IPS-20b (cell line): ENCODE measurements around the gene TYRO3.
"Not testable (repeated sequence)": the region's sequence is repeated elsewhere in the genome, so short reads cannot be mapped to it uniquely, and the experiment has no call there.

Experiments
- H3K27ac ChIP-seq: one replicate; pipeline ENCODE4 v1.5.1; 2013; ENCODE audit warnings: low read length
- H3K27me3 ChIP-seq: 2 replicates; pipeline ENCODE4 v1.6.1; 2013; ENCODE audit warnings: mild to moderate bottlenecking, low read length, inconsistent platforms; ENCODE audit not compliant: insufficient read depth
- H3K36me3 ChIP-seq: 2 replicates; pipeline ENCODE4 v1.6.1; 2013; ENCODE audit warnings: low read depth, mild to moderate bottlenecking, inconsistent platforms, low read length, moderate library complexity; ENCODE audit not compliant: insufficient read depth
- H3K4me1 ChIP-seq: 2 replicates; pipeline ENCODE4 v1.6.1; 2013; ENCODE audit warnings: mild to moderate bottlenecking, control low read depth, inconsistent platforms, low read length, moderate library complexity; ENCODE audit not compliant: insufficient read depth
- H3K4me3 ChIP-seq: 2 replicates; pipeline ENCODE4 v1.5.1; 2013; ENCODE audit warnings: mild to moderate bottlenecking, low read length, inconsistent platforms
- H3K9ac ChIP-seq: 2 replicates; pipeline ENCODE4 v1.6.1; 2013; ENCODE audit warnings: low read depth, mild to moderate bottlenecking, inconsistent platforms, low read length, moderate library complexity
- H3K9me3 ChIP-seq: 2 replicates; pipeline ENCODE4 v1.6.1; 2013; ENCODE audit warnings: mild to moderate bottlenecking, low read depth, low read length, inconsistent platforms; ENCODE audit not compliant: insufficient read depth

The TYRO3 gene

DNA sequence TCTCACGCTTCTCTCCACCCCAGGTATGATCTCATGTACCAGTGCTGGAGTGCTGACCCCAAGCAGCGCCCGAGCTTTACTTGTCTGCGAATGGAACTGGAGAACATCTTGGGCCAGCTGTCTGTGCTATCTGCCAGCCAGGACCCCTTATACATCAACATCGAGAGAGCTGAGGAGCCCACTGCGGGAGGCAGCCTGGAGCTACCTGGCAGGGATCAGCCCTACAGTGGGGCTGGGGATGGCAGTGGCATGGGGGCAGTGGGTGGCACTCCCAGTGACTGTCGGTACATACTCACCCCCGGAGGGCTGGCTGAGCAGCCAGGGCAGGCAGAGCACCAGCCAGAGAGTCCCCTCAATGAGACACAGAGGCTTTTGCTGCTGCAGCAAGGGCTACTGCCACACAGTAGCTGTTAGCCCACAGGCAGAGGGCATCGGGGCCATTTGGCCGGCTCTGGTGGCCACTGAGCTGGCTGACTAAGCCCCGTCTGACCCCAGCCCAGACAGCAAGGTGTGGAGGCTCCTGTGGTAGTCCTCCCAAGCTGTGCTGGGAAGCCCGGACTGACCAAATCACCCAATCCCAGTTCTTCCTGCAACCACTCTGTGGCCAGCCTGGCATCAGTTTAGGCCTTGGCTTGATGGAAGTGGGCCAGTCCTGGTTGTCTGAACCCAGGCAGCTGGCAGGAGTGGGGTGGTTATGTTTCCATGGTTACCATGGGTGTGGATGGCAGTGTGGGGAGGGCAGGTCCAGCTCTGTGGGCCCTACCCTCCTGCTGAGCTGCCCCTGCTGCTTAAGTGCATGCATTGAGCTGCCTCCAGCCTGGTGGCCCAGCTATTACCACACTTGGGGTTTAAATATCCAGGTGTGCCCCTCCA lies 19.1 kb downstream of the TYRO3 start:
- H3K27ac ChIP-seq = no peak overlapping the region
- no peak overlapping the region for H3K9ac ChIP-seq
- no peaks in the 10 kb centered on the region for H3K9me3 ChIP-seq
- peaks cover 48% of the 10 kb centered on the region for H3K36me3 ChIP-seq
- H3K4me3 ChIP-seq = no peak overlapping the region
- no peaks in the 10 kb centered on the region for H3K4me1 ChIP-seq
- H3K27me3 ChIP-seq = no peaks in the 10 kb centered on the region

DNA sequence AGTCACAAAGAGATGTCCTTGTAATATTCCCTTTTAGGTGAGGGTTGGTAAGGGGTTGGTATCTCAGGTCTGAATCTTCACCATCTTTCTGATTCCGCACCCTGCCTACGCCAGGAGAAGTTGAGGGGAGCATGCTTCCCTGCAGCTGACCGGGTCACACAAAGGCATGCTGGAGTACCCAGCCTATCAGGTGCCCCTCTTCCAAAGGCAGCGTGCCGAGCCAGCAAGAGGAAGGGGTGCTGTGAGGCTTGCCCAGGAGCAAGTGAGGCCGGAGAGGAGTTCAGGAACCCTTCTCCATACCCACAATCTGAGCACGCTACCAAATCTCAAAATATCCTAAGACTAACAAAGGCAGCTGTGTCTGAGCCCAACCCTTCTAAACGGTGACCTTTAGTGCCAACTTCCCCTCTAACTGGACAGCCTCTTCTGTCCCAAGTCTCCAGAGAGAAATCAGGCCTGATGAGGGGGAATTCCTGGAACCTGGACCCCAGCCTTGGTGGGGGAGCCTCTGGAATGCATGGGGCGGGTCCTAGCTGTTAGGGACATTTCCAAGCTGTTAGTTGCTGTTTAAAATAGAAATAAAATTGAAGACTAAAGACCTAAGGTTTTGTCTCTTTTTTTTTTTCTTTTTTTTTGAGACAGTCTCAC lies 19.8 kb downstream of the TYRO3 start:
- H3K9ac ChIP-seq = no peak overlapping the region
- no peaks in the 10 kb centered on the region for H3K9me3 ChIP-seq
- H3K36me3 ChIP-seq = peaks cover 40% of the 10 kb centered on the region

DNA sequence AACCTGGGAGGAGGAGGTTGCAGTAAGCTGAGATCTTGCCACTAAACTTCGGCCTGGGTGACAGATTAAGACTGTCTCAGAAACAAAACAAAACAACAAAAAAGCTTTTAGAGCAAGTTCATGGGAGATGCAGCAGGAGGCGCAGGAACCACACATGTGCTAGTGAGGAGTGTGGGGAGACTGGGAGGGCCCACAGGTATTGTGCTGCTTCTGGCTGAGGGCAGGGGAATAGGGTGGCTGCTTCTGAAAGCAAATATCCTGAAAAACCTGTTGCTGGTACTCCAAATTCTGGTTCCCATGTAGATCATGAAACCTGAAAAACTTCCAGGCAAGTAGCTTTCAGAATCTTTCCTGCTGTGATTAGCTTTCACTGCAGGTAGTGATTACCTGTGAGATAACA lies 22.1 kb downstream of the TYRO3 start:
- H3K9me3 ChIP-seq = no peaks in the 10 kb centered on the region
- no peak overlapping the region for H3K9ac ChIP-seq
- H3K27ac ChIP-seq = no peak overlapping the region
- H3K4me1 ChIP-seq = peaks cover 6% of the 10 kb centered on the region; the same call in 1 of the 2 replicates
- H3K36me3 ChIP-seq = peaks cover 20% of the 10 kb centered on the region
- H3K27me3 ChIP-seq = peaks cover 15% of the 10 kb centered on the region
- H3K4me3 ChIP-seq = no peak overlapping the region

More for the DNA sequence above, 19.8 kb downstream of the TYRO3 start:
- Histone ChIP-seq H3K4me3 (no peak overlapping the region), H3K27ac (no peak overlapping the region), H3K27me3 (no peaks in the 10 kb centered on the region), H3K4me1 (no peaks in the 10 kb centered on the region)

DNA sequence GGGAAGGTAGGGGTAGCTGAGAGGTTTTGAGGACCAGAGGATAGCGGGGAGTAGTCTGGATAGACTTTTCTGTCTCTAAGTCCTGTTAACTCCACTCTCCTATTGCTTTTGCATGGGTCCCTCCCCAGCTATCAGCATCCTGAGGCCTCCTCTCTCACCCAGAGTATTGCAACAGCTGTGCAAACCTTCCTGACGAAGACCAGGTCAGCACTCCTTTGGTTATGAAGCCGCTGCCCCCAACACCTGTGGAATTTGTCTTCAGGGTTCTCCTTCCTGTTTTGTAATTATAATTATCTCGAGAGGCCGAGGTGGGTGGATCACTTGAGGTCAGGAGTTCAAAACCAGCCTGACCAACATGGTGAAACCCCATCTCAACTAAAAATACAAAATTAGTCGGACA lies 24.8 kb downstream of the TYRO3 start:
- Histone ChIP-seq H3K27ac (no peak overlapping the region), H3K27me3 (peaks cover 19% of the 10 kb centered on the region)

DNA sequence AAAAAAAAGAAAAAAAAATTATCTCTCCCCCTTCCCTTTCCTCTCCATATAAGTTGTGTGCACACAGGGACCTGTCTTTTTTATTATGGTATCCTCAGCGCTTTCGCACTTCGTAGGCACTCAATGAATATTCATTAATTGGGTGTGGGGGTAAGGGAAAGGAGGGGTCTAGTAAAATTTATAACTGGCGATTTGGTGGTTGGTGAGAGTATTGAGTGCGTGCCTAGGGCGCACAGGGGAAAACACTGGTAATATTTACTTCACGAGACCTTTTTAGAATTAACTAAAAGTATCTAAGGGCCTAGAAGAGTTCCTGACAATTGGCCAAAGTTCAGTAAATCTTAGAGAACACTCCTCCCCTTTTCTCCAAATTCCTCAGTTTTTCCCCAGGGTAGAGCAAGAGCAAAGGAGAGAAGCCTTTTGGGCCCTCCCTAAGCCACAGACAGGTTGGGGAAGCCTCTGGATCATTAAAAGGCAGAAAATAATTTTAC lies 25.7 kb downstream of the TYRO3 start:
- H3K9ac ChIP-seq = peak overlapping the region; percentile 68; the same call in 1 of the 2 replicates
- H3K27me3 ChIP-seq = peaks cover 19% of the 10 kb centered on the region
- H3K36me3 ChIP-seq = no peaks in the 10 kb centered on the region
- peak overlapping the region; percentile 60; the same call in 1 of the 2 replicates for H3K4me3 ChIP-seq
- H3K9me3 ChIP-seq = no peaks in the 10 kb centered on the region
- H3K27ac ChIP-seq = no peak overlapping the region
- H3K4me1 ChIP-seq = peaks cover 6% of the 10 kb centered on the region; the same call in 1 of the 2 replicates

More for the DNA sequence above, 24.8 kb downstream of the TYRO3 start:
- peaks cover 2% of the 10 kb centered on the region; the same call in 1 of the 2 replicates for H3K36me3 ChIP-seq
- no peaks in the 10 kb centered on the region for H3K9me3 ChIP-seq
- peaks cover 6% of the 10 kb centered on the region; the same call in 1 of the 2 replicates for H3K4me1 ChIP-seq
- no peak overlapping the region for H3K9ac ChIP-seq
- no peak overlapping the region for H3K4me3 ChIP-seq

DNA sequence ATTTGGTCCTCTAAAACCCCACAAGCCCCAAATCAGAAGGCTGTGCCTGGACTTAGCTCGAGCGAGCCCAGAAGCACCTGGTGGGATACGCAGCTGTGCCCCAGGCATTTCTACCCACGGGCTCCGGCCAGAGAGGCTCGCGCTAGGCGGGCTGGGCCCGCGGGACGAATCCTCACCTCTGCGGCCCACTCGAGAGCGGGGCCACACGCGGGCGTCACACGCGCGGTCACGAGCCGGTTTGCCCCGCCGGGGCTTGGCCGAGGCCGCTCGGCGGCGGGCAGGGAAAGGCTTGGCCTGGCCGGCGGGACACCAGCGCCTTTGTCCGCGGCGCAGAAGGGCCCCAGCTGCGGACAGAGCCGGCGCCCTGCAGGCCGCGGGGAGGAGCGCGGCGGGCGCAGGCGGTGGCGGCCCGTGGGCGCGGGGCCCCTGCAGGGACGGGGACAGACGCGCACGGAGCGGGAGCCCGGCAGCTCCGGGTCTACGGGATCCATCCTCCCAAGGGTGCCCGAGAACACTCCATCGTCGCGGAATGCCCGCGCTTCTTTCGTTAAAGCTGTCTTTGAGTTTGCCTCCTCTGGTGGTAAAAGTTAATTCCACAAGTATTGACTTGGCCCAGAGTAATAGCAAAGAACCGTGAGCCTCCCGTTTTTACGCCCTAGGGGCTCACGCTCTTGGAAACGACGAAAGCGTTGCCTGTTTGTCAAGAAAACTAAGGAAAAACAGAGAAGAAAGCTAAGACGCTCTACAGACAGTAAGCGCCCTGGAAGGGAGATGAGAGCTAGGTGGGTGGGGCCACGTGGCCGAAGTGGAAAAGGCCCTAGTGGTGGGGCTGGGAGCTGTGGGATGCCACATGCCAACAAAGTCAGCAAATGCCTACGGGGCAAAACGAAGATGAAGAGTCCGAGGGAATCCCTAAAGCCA lies 26.4 kb downstream of the TYRO3 start:
- peak overlapping the region; percentile 68; the same call in 1 of the 2 replicates for H3K9ac ChIP-seq

DNA sequence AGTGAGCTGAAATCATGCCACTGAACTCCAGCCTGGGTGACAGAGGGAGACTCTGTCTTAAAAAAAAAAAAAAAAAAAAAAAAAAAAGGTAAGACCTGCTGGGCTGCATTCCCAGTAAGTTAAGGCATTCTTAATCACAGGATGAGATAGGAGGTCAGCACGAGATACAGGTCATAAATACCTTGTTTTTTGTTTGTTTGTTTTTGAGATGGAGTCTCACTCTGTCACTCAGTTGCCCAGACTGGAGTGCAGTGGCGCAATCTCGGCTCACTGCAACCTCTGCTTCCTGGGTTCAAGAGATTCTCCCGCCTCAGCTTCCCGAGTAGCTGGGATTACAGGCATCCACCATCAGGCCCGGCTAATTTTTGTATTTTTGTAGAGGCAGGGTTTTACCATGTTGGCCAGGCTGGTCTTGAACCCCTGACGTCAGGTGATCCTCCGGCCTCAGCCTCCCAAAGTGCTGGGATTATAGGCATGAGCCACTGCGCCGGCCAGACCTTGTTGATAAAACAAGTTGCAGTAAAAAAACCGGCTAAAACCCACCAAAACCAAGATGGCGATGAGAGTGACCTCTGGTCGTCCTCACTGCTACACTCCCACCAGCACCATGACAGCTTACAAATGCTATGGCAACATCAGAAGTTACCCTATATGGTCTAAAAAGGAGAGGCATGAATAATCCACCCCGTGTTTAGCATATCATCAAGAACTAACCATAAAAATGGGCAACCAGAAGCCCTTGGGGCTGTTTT lies 27.7 kb downstream of the TYRO3 start:
- peaks cover 19% of the 10 kb centered on the region for H3K27me3 ChIP-seq

More for the DNA sequence above, 26.4 kb downstream of the TYRO3 start:
- H3K9me3 ChIP-seq = no peaks in the 10 kb centered on the region
- peak overlapping the region; percentile 60 for H3K4me3 ChIP-seq
- H3K27ac ChIP-seq = no peak overlapping the region
- H3K27me3 ChIP-seq = peaks cover 19% of the 10 kb centered on the region
- no peaks in the 10 kb centered on the region for H3K36me3 ChIP-seq
- peaks cover 6% of the 10 kb centered on the region; the same call in 1 of the 2 replicates for H3K4me1 ChIP-seq

DNA sequence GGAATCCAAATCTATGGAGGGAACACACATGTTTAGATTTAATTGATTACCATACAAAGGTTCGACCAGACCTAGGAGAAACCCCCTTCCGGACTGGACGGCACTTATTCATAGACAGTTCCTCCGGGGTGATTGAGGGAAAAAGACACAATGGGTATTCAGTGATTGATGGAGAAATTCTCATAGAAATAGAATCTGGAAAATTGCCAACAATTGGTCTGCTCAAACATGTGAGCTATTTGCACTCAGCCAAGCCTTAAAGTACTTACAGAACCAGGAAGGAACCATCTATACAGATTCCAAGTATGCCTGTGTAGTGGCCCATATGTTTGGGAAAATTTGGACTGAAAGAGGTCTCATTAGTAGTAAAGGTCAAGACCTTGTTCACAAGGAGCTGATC lies 30.0 kb downstream of the TYRO3 start:
- H3K9ac ChIP-seq = not testable (repeated sequence)

More for the DNA sequence above, 27.7 kb downstream of the TYRO3 start:
- H3K4me3 ChIP-seq, H3K9ac ChIP-seq, H3K27ac ChIP-seq, H3K4me1 ChIP-seq, H3K36me3 ChIP-seq, H3K9me3 ChIP-seq: not testable (repeated sequence)

DNA sequence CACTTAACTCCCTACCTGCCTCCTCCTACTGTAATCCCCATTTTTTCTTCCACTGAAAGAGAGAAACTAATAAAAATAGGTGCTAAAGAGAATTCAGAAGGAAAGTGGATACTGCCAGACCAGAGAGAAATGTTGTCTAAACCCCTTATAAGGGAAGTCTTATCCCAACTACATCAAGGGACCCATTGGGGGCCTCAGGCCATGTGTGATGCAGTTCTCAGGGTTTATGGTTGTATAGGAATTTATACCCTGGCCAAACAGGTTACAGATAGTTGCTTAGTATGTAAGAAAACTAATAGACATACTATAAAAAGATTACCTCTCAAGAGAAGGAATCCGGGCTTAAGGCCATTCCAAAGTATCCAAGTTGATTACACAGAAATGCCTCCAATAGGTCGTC lies 30.6 kb downstream of the TYRO3 start:
- not testable (repeated sequence) for H3K9me3 ChIP-seq, H3K4me1 ChIP-seq, H3K4me3 ChIP-seq, H3K27ac ChIP-seq, H3K36me3 ChIP-seq, H3K9ac ChIP-seq
- H3K27me3 ChIP-seq = peaks cover 18% of the 10 kb centered on the region

More for the DNA sequence above, 30.0 kb downstream of the TYRO3 start:
- H3K9me3 ChIP-seq, H3K4me3 ChIP-seq, H3K36me3 ChIP-seq, H3K27ac ChIP-seq, H3K4me1 ChIP-seq: not testable (repeated sequence)
- peaks cover 19% of the 10 kb centered on the region for H3K27me3 ChIP-seq

DNA sequence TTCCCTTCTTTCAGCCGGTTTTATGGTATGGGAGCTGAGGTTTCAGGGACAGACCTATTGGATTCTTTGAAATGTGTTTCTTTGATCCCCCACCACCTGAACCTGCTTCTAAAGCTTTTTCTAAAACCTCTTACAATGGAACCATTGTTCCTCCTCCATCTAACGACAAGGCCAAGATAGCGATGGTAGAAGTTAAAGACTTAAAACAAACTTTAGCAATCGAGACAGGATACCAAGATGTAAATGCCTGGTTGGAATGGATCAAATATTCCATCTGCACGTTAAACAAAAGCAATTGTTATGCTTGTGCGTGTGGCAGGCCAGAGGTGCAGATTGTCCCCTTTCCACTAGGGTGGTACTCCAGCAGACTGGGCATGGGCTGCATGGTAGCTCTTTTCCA lies 32.2 kb downstream of the TYRO3 start:
- H3K9ac ChIP-seq, H3K4me3 ChIP-seq, H3K27me3 ChIP-seq, H3K27ac ChIP-seq, H3K9me3 ChIP-seq, H3K36me3 ChIP-seq, H3K4me1 ChIP-seq: not testable (repeated sequence)
